Limb (tissue), 2 donors: Measurements from ENCODE around the gene PIP4K2A.

ENCODE experiments used
- DNase-seq, 2 donors: peaks; one replicate each; pipeline ENCODE4 v3.0.0-alpha.2; 2016; ENCODE audit errors: extremely low spot score in 2 of 2

PIP4K2A gene

GRCh38 chr10:22620929-22621328, 93.4 kb downstream of the PIP4K2A start:
- DNase-seq = no peak

- peak; percentile 34 to 65 for DNase-seq
Measured at GRCh38 chr10:22620140-22620857, 94.1 kb downstream of the PIP4K2A start.

- no peak for DNase-seq
Measured at GRCh38 chr10:22619101-22619500, 95.3 kb downstream of the PIP4K2A start.

- no peak for DNase-seq
Measured at GRCh38 chr10:22618078-22618785, 96.1 kb downstream of the PIP4K2A start.

GRCh38 chr10:22617516-22617915, 96.9 kb downstream of the PIP4K2A start:
- no peak for DNase-seq

GRCh38 chr10:22617051-22617450, 97.3 kb downstream of the PIP4K2A start:
- no peak for DNase-seq

GRCh38 chr10:22615819-22616499, 98.4 kb downstream of the PIP4K2A start:
- DNase-seq = no peak

- DNase-seq = no peak
Measured at GRCh38 chr10:22615101-22615500, 99.3 kb downstream of the PIP4K2A start.

GRCh38 chr10:22613011-22613410, 101.4 kb downstream of the PIP4K2A start:
- no peak for DNase-seq

- DNase-seq = no peak
Measured at GRCh38 chr10:22612318-22612717, 102.1 kb downstream of the PIP4K2A start.

GRCh38 chr10:22611425-22612115, 102.8 kb downstream of the PIP4K2A start:
- DNase-seq = no peak

- DNase-seq = no peak
Measured at GRCh38 chr10:22610610-22611009, 103.8 kb downstream of the PIP4K2A start.

GRCh38 chr10:22609719-22610465, 104.5 kb downstream of the PIP4K2A start:
- DNase-seq = no peak

GRCh38 chr10:22609251-22609650, 105.1 kb downstream of the PIP4K2A start:
- no peak for DNase-seq

GRCh38 chr10:22607261-22607660, 107.1 kb downstream of the PIP4K2A start:
- no peak for DNase-seq

- no peak for DNase-seq
Measured at GRCh38 chr10:22606164-22606614, 108.2 kb downstream of the PIP4K2A start.

- DNase-seq = no peak
Measured at GRCh38 chr10:22605168-22605567, 109.2 kb downstream of the PIP4K2A start.

- DNase-seq = no peak
Measured at GRCh38 chr10:22604344-22605126, 109.8 kb downstream of the PIP4K2A start.

- no peak for DNase-seq
Measured at GRCh38 chr10:22603581-22603980, 110.8 kb downstream of the PIP4K2A start.

GRCh38 chr10:22601618-22602017, 112.8 kb downstream of the PIP4K2A start:
- DNase-seq = no peak
